GM12875 (cell line): ENCODE results near the gene ID2.

Experiments
- H3K4me3 ChIP-seq: one replicate; pipeline ENCODE4 v1.5.1; 2011; ENCODE audit warnings: low read depth, low read length, control low read depth
- CTCF ChIP-seq: IDR thresholded peaks from 2 replicates; pipeline ENCODE4 v1.5.1; 2011; ENCODE audit warnings: low read depth, mild to moderate bottlenecking, control low read depth, inconsistent platforms, low read length, moderate library complexity, borderline replicate concordance; ENCODE audit not compliant: insufficient read depth

The ID2 gene

GRCh38 chr2:8643250-8643995 is 38.4 kb upstream of the ID2 start:
- no peak overlapping the region for H3K4me3 ChIP-seq
- no peak for TF ChIP-seq CTCF

- TF ChIP-seq CTCF = no peak
- H3K4me3 ChIP-seq = no peak overlapping the region
These were observed 37.9 kb upstream of the ID2 start for GRCh38 chr2:8643996-8644356.

GRCh38 chr2:8644605-8645175 is 37.2 kb upstream of the ID2 start:
- H3K4me3 ChIP-seq = no peak overlapping the region
- TF ChIP-seq CTCF = no peak

- no peak for TF ChIP-seq CTCF
- H3K4me3 ChIP-seq = no peak overlapping the region
These were observed 36.6 kb upstream of the ID2 start for GRCh38 chr2:8645176-8645831.

- TF ChIP-seq CTCF = no peak
- no peak overlapping the region for H3K4me3 ChIP-seq
These were observed 35.0 kb upstream of the ID2 start for GRCh38 chr2:8646731-8647461.

GRCh38 chr2:8647462-8647857 is 34.4 kb upstream of the ID2 start:
- TF ChIP-seq CTCF = no peak
- H3K4me3 ChIP-seq = no peak overlapping the region
